ENCODE results near the gene GSTP1. TPM values are rescaled to one million over a fixed set of nuclear protein-coding genes. Genes with fewer than 3 reads are reported as not detected.

GSTP1 gene
- total RNA-seq, result 551 and 670 TPM in 2 replicates

GRCh38 chr11:67583247-67584204, at the start of gene GSTP1:
Gene GSTP1 (plus strand): TSS chr11:67583812. CDS start chr11:67583844, 32 bp downstream.

DNA sequence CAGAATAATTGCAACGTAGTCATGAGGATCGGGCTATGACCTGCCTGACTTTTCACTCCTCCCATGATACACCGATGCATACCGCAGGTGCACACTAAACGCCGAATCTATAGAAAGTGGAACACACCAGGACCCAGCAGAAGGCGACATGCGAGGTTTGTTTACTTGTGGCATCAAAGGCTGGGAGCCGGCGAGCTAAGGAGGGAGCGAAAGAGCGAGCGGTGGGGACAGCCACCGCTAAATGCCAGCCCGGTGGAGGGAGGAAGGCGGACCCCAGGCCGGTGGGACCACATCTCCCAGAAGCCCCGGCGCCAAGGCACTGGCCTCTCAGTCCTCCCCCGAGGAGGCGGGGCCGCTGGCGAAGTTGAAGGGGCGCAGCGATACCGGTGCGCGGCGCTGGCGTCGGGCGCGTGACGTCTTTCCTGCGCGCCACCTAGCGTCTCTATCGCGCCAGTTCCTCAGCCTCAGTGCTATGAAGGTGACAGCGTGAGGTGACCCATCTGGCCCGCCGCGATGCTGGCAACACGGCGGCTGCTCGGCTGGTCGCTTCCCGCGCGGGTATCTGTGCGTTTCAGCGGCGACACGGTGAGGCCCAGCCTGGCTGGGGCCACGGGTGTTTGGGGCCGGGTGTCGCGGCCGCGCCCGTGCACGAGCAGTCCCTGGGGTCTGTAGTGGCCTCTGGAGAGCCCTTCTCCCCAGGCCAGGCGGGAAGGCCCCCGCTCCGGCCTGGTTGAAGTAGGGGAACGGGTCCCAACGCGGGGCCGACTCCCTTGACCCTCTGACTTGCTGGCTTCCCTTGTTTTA, 23.1 kb downstream of the GSTP1 start, which contains the start of gene NDUFV1:
Gene NDUFV1, plus strand, starts transcription at position 445 of the 804 bp plus-strand sequence. Its CDS starts 69 bp downstream, at position 514.

DNA sequence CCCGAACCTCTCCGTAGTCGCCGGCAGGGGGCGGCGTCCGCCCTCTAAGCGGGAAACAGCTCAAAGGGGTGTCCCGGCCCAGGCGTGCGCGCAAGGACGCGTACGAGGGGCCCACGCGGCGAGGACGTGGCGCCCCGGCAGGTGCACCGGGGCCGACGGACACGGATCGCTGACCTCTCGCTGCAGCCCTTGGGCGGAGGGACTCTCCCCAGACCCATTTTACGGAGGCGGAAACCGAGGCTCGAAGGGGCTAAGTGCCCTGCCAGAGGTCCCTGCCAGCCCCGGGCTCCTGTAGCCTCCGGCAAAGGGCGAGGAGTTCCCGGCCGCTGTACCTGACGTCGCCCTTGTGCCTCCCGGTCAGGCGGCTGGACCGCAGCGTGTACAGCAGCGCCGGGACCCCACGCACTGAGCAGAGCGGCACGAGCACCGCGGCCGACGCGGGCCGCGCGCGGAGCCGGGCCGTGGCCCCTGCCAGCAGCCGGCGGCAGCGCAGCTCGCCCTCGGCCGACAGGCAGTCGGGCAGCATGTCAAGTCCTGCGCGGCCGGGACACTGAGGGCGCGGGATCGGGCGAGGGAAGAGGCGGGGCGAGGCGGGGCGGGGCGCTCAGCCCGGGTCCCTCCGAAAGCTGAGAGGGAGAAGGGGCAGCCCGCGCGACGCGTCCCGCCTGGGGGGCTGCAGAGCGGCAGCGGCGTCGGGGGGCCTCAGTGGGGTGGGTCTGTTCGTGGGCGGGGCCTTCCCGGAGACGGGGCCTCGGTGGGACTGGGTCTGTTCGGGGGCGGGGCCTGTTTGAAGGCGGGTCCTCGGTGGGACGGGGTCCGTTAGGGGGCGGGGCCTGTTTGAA, 46.0 kb downstream of the GSTP1 start, which contains the start of gene NUDT8:
Gene NUDT8, minus strand, starts transcription at position 552 of the 842 bp plus-strand sequence. Its CDS starts 26 bp downstream, at position 526.

Other genes with a start within 250 kb of the GSTP1 start
- gene POLD4, start 230.3 kb upstream of the GSTP1 start, total RNA-seq, result 39.9 and 47.6 TPM in 2 replicates
- 4.4 and 5.3 TPM in 2 replicates for gene CLCF1, start 210.2 kb upstream of the GSTP1 start, total RNA-seq
- gene RAD9A, start 191.8 kb upstream of the GSTP1 start, total RNA-seq, result 6.9 and 9.8 TPM in 2 replicates
- 102 and 108 TPM in 2 replicates for gene PPP1CA, start 182.0 kb upstream of the GSTP1 start, total RNA-seq
- gene TBC1D10C, start 179.7 kb upstream of the GSTP1 start, total RNA-seq, result not detected in 2 replicates
- gene CARNS1, start 168.1 kb upstream of the GSTP1 start, total RNA-seq, result 0.59 and 0.69 TPM in 2 replicates
- 33.7 and 36.5 TPM in 2 replicates for gene RPS6KB2, start 155.3 kb upstream of the GSTP1 start, total RNA-seq
- 0.17 and 0.46 TPM in 2 replicates for gene PTPRCAP, start 146.1 kb upstream of the GSTP1 start, total RNA-seq
- 88.7 and 110 TPM in 2 replicates for gene CORO1B, start 140.3 kb upstream of the GSTP1 start, total RNA-seq
- gene GPR152, start 131.1 kb upstream of the GSTP1 start, total RNA-seq, result not detected in 2 replicates
- gene CABP4, start 128.5 kb upstream of the GSTP1 start, total RNA-seq, result under 0.01 TPM in 1 of 2 replicates, not detected in the other
- 51.5 and 53.7 TPM in 2 replicates for gene TMEM134, start 114.6 kb upstream of the GSTP1 start, total RNA-seq
- 77.1 and 89.2 TPM in 2 replicates for gene AIP, start 100.8 kb upstream of the GSTP1 start, total RNA-seq
- gene PITPNM1, start 78.4 kb upstream of the GSTP1 start, total RNA-seq, result 26.5 and 36.7 TPM in 2 replicates
- 18.4 and 25.0 TPM in 2 replicates for gene CDK2AP2, start 75.7 kb upstream of the GSTP1 start, total RNA-seq
- not detected in 2 replicates for gene CABP2, start 60.4 kb upstream of the GSTP1 start, total RNA-seq
- 103 and 121 TPM in 2 replicates for gene NDUFV1, start 23.1 kb downstream of the GSTP1 start, total RNA-seq
- gene NUDT8, start 46.1 kb downstream of the GSTP1 start, total RNA-seq, result 3.4 and 3.9 TPM in 2 replicates
- gene TBX10, start 56.0 kb downstream of the GSTP1 start, total RNA-seq, result not detected in 2 replicates
- not detected in 2 replicates for gene ACY3, start 66.9 kb downstream of the GSTP1 start, total RNA-seq
- gene ALDH3B2, start 90.8 kb downstream of the GSTP1 start, total RNA-seq, result not detected in 2 replicates

All from smooth muscle cell of the pulmonary artery (primary cell).